GM19193 (cell line): ENCODE measurements around the gene KCTD1.

ENCODE experiments used
- POLR2A ChIP-seq: IDR thresholded peaks from 4 replicates; pipeline ENCODE4 v1.6.1; 2011; ENCODE audit not compliant: insufficient read depth, insufficient read length; ENCODE audit errors: extremely low read depth

The KCTD1 gene

DNA sequence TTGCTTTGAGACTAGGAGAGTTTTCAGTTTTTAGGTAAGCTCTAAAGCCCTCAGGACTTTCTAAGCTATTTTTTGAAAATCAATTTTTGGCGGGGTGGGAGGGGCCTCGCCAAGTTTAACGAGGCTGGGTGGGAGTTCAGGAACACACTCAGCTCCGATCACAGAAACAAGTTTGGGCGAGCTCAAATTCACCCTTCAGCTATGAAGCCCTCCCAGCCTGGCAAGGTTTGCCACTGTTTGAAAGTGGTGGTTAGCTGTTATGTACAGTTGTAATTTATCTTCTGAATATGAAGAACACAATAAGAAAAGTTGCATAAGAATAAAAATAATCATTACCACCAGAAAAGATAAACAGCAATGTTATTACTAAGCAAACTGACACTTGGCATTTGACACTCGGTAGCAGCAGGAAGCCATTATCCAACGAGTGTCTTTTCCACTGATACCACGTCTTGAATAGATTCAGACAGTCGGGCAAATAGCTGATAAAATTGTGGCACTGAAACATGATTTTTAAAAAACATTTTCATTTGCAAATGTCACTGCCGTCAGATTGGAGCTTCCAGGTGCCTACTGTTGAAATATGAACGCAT is 59.8 kb downstream of the KCTD1 start:
- no peak for TF ChIP-seq POLR2A

DNA sequence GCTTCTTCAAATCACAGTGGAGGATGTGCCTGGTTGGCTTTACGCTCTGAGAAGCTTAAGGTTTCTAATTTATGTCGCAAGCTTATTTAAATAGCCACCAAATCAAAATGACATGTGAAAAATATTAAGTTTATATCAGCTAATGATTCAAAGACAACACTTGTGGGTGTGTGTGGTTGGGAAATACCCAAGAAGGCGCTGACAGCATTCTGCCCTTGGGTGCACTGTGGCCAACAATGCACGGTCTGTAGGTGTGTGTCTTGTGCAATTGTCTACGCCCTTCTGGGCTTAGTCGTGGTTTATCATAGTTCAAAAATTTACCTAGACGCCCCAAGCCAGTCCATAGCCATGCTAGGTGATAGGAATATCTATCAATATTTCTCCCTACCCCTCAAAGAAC is 60.9 kb downstream of the KCTD1 start:
- TF ChIP-seq POLR2A, result no peak

DNA sequence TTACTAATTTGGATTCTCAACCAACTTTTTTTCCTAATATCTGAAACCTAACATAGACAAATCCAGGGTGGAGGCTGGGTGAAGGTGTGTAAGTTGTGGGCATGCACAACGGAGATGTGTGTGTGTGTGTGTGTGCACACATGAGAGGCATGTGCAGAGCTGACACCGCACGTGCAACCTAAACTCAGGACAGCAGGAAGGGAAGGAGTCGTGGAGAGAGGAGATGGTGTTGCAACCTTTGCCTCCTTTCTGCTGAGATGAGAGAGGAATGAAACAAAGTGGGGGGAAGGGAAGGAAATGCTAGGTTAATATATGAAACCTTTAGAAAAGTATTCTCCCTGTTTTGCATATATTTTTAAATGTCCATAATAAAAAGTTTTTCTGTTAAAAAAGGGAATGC is 64.7 kb downstream of the KCTD1 start:
- TF ChIP-seq POLR2A, result no peak

DNA sequence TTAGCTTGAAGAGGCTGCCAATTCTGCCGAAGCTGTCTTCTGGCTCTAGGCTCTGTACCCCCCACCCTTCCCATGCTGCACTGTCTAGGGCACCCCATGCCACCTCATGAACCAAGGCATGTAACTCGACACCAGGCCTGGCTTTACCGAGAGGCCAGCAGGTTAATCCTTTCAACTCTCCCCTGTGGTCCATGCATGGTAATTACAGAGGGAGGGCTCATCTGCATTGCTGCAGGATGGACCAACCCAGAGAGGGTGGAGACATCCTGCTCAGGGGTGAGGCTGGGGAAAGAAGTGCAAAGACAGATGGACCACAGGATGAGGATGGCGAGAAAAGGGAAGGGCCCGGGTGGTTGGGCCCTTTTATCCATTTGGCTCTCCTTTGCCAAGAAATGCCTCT is 65.8 kb downstream of the KCTD1 start:
- no peak for TF ChIP-seq POLR2A

DNA sequence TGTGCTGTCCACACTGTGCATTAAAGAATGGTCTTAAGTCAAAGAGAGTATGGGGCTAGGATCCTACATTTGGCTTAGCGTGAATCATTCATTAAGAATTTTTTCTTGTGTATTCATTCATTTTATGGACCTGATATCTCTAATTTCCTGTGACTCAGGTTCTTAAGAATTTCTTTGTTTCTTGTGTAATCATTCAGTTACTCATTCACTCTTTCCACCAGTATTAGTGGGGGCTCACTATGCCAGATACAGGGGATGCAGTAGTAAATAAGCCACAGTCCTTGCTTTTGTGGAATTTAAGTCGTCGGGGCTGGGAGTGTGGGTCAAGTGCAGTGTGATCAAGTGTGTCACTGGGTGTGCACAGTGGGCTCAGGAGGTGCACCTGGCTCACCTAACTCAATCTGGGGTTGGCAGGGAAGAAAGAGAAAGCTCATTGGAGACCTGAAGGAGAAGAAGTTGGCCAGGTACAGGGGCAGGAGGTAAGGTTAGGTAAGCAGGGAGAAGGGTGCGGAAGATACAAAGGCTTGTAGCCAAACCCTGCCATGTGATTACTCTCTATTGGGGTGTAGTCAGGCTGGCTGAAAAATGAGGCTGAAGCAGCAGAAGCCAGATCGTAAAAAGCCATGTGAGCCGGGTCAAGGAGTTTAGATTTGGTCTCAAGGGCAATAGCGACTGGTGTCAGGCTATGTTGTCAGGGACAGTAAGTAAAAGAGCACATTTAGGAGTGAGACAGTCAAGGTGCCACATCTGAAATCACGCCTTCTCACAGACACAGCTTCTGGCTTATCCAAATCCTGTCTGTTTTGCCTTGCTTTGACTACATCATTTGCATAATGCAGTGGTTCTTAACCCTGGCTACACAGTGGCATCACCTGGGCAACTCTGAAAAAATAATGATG is 67.2 kb downstream of the KCTD1 start:
- TF ChIP-seq POLR2A, result no peak

DNA sequence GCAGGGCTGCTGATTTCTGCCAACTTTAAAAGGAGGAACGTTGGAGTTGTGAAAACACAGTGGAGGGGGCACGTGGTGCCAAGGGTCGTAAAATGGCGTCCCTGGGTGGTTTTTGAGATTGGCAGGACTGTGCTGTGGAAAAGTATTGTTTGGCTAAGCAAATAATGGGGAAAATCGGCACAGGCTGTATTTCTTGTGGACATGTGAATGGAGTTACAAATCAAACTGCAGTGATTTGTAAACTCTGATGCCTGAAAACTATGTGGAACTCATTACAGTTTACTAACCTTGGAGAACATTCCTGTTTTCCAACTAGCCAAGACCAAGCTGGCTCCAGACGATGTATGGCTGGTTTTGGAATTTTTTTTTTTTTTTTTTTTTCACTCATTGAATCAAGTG is 68.7 kb downstream of the KCTD1 start:
- no peak for TF ChIP-seq POLR2A

DNA sequence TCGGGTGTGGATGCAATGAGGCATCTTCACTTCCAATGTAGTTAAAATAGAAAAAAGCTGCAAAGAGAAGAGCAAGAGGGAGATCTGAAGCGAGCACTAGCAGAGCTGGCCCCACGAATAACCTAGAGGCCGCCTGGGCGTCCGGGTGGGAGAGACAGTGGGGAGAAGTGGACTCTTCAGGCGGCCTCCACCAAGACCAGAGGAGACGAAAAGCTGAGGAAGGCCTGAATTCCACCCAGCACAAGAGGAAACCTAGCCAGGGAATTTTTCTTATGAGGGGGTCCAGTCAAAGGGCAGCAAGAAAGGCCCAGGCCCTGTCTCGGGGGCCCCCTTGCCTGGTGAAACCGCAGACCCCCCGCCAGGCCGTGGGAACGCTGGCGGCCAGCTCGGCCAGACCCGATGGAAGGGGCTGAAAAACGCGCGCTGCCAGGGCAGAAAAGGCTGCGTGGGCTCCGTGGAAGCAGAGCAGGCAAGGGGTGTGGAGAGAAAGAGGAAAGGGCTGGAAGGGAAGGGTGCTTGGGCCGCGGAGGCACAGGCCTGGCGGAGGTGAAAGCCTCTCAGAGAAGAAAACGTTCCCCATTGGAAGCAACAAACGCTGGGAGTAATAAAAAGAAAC is 69.2 kb downstream of the KCTD1 start:
- TF ChIP-seq POLR2A, result no peak

DNA sequence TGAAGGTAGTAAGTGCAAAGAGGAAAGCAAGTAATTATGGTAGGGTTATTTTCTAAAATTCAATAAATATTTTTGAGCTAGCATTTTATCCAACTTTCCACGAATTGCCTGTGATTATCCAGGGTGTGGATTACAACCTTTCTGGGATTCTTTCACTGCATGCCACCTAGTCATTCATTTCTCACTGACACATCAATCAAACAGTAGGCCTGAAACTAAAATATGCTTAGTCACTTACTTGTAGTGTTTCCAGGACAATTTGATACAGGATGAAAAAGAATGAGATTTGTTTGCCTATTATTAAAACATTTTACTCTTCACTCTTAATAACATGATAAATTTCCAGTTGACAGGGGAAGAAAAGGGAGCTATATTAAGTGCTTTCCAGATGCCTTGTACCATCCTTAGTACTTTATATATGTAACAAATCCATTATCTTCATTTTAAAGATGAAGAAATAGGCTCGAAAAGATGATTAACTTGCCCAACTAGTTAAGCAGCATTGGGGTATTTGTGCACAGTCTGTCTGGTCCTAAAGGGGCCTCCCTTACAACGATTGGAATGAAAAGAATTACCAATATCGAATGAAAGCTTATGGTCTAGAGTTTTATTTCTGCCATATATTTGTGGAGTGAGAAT is 70.4 kb downstream of the KCTD1 start:
- TF ChIP-seq POLR2A, result no peak

DNA sequence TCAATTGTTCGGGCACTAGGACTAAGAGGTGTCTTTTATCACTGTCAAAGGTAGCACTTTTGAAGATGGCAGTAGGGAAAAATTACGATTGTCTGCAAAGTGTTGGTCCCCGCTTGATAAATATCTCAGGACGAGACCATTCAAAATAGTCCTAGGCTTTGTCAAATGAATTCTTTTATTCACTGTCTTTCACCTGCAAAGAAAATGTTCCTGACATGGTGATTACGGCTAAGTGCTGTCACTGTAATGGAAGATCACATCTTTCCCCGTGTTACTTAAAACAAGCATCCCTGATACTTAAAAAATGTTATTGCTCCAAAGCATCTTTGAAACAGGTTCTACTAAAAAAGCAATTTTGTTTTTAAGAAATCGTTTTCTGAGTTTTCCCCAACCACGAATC is 71.7 kb downstream of the KCTD1 start:
- TF ChIP-seq POLR2A, result no peak

DNA sequence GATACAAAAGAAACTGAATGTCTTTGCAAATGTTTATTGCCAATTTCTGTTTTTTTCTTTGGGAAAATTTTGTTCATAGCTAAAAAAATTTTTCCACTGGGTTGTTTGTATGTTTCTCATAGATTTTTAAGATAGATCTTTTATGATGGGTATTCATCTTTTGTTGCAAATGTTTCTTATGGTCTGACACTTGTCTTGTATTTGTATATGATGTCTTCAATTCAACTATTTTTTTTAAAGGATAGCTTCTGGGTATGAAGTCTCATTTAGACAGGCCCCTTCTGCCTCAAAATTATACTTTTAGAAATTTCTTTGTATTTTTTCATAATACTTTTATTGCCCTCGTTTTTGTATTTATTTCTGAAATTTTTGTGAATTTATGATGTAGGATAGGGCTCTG is 73.8 kb downstream of the KCTD1 start:
- no peak for TF ChIP-seq POLR2A

DNA sequence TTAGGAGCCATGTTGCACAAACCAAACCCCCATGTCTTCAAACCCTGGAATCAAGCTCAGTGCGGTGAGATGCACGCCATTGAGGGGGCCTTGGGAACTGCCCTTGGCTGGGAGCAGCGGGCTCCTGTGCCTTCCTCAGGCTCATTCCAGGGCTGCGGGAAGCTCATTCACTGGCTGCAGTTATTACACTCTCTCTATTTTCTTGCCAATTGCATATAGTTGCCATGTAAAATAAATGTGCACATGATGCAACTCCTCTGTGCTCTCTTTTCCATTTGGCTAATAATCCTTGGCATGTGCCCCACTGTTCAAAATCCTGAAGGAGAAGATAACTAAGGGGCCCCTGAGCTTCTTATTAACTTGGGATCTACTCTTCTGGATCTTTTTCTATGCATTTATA is 74.7 kb downstream of the KCTD1 start:
- no peak for TF ChIP-seq POLR2A

DNA sequence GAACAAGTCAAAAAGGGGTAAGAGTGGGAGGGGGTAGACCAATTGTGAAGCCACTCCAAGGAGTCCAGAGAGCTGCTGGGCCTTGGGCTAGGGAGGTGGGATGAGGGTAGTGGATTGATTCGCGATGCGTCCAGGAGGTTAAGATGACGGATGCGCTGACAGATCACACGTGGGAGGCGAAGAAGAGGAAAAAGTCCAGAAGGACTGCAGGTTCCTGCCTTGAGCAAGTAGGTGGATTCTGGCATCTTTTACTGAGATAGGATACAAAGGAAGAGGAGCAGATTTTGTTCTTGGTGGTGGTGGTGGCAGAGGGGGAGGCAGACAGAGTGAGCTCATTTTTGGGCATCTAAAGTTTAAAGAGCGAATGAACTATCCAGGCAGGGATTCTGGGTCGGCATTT is 76.5 kb downstream of the KCTD1 start:
- no peak for TF ChIP-seq POLR2A

DNA sequence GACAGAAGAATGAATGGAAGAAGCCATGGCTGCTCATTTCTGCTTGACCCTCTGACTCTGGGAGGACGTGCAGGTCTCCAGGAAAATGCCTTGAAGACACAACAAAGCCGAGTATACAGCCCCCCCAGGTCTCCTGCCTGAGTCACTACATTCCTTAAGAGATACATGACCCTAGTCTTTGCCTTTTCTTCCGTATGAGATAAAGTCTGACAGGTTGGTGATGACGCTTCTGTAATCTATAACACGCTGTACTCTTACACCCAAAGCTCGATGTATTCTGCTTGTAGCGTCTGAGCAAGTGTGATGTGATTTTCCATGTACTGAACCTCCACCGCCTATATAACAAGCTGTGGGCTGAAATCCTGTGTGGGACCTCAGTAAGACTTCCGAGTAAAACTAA is 77.3 kb downstream of the KCTD1 start:
- TF ChIP-seq POLR2A, result no peak

DNA sequence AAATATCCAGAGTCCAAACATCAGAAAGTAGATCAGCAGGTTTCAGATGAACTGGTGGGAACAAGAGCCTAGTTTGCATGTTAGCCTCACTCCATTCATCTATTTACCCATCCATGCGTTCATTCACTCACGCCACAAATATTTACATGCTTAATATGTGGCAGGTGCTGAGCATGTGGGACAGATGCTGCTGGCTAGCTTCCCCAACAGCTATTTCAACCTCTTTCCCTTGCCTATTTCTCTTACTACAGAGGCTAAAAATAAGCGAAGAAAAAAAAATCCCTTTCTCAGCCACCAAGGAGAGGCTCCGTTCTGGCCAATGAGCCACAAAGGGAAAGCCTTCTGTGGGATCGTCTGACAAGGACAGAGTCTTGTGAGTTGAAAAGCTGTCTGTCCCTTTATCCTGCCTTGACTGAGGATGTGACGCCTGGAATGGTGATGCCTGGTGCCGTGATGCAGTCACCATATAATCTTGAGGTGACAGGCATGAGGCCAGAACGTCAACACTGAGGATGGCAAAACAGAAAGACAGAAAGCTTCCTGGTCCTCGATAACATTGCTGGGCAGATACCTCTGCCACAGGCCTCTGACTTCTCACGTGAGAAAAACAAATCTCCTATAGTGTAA is 78.2 kb downstream of the KCTD1 start:
- TF ChIP-seq POLR2A, result no peak

DNA sequence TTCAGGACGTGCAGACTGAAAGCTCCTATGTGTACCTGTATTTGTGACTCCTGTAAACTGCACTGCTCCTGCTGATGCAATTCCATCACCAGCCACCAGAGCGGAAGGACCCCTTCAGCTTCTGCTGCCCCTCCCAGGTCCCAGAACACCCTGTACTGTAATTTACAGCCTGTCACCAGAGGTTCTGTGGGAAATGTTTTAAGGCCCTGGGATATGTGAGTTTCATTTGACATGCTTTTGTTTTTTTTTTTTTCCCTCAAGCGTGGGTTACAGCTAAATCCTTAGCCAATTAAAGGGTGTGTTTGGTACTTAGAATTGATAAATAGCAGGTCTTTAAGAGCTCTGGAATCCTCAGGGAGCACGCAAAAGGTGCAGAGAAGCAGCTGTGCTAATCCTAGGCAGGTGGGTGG is 79.4 kb downstream of the KCTD1 start:
- no peak for TF ChIP-seq POLR2A

DNA sequence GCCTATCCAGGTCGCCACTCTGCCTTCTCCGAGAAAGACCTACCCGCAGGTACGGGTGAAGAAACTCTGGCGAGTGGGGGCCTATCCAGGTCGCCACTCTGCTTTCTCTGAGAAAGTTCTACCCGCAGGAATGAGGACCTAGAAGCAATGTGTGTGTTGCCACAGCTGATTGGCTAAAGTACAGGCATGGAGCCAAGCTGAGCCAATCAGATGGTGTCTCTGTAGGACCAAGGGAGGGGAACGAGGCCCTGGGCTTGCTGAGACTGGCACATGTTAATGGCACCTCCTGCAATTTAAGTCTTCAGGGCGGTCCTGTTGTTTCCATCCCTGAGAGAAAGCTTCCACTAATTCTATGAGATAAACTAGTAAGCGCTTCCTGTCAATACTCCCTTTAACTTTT is 82.3 kb downstream of the KCTD1 start:
- no peak for TF ChIP-seq POLR2A

DNA sequence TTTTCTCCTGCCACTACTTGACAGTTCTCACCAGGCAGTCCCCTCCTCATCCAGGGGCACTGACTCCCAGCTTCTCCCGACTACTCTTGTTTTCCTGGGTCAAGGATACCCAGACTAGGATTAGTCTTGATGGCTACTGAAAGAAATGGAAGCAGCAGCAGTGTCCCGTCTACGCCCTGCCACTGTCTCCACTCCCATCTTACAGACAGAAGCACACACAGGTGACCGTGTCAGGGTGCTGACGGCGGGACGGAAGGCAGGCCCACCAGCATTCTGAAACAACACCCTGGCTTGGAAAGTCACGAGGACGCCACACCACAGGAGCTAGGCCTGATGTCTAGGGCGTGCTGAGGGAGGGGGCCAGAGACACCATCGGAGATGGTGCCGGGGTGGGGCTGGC is 82.9 kb downstream of the KCTD1 start:
- no peak for TF ChIP-seq POLR2A
